GM23338 (cell line): Measurements from ENCODE around the gene PGAM4. TPM values are rescaled to one million over a fixed set of nuclear protein-coding genes. Genes with fewer than 3 reads are reported as not detected.

ENCODE experiments used
- ATAC-seq: fragments of 200-7000 bp; cut with Tn5 transposase; 3 replicates; pipeline ENCODE4 v1.9.1; 2020
- DNase-seq: peaks from one replicate; pipeline ENCODE4 v3.0.0-alpha.2; 2015; ENCODE audit warnings: low spot score
- H2AFZ ChIP-seq: fragments of 200-600 bp; sonication (generic); 2 replicates; pipeline ENCODE4 v1.8.0; 2016; ENCODE audit warnings: antibody characterized with exemption, mild to moderate bottlenecking, moderate library complexity
- H3F3A ChIP-seq: fragments of 200-600 bp; sonication (generic); replicated peaks from 2 replicates; pipeline ENCODE4 v1.8.0; 2017; ENCODE audit warnings: antibody characterized with exemption, mixed run types, low read depth
- H3K27ac ChIP-seq: fragments of 200-600 bp; sonication (generic); 2 replicates; pipeline ENCODE4 v1.6.1; 2016; ENCODE audit warnings: low read depth
- H3K27me3 ChIP-seq: fragments of 200-600 bp; sonication (generic); 2 replicates; pipeline ENCODE4 v1.8.0; 2016; ENCODE audit warnings: mild to moderate bottlenecking, mixed run types, moderate library complexity; ENCODE audit not compliant: insufficient read depth
- H3K36me3 ChIP-seq: fragments of 200-600 bp; sonication (generic); 2 replicates; pipeline ENCODE4 v1.8.0; 2016; ENCODE audit warnings: mild to moderate bottlenecking; ENCODE audit not compliant: insufficient read depth
- H3K4me1 ChIP-seq: fragments of 200-600 bp; sonication (generic); 2 replicates; pipeline ENCODE4 v1.8.0; 2016; ENCODE audit warnings: mild to moderate bottlenecking, moderate library complexity; ENCODE audit not compliant: insufficient read depth
- H3K4me2 ChIP-seq: fragments of 200-600 bp; sonication (generic); 2 replicates; pipeline ENCODE4 v1.7.1; 2017; ENCODE audit warnings: mixed run types
- H3K4me3 ChIP-seq: fragments of 200-600 bp; sonication (generic); 2 replicates; pipeline ENCODE4 v1.6.1; 2016; ENCODE audit warnings: mixed run types
- H3K79me2 ChIP-seq: fragments of 200-600 bp; sonication (generic); replicated peaks from 2 replicates; pipeline ENCODE4 v1.8.0; 2017; ENCODE audit warnings: mild to moderate bottlenecking; ENCODE audit not compliant: insufficient read depth
- H3K9me2 ChIP-seq: fragments of 200-600 bp; sonication (generic); 2 replicates; pipeline ENCODE4 v1.8.0; 2017; ENCODE audit not compliant: insufficient read depth
- H4K20me1 ChIP-seq: fragments of 200-600 bp; sonication (generic); replicated peaks from 2 replicates; pipeline ENCODE4 v1.8.0; 2017; ENCODE audit warnings: mild to moderate bottlenecking; ENCODE audit not compliant: insufficient read depth
- H3K27ac Mint-ChIP-seq: 2 replicates; pipeline ENCODE4 v1.8.0; 2020; ENCODE audit warnings: inconsistent platforms, mild to moderate bottlenecking, moderate library complexity, mixed read lengths
- H3K27me3 Mint-ChIP-seq: 3 replicates; pipeline ENCODE4 v1.8.0; 2022; ENCODE audit warnings: low read depth, mild to moderate bottlenecking, moderate library complexity, mixed read lengths, inconsistent platforms; ENCODE audit not compliant: insufficient read depth, poor library complexity
- H3K36me3 Mint-ChIP-seq: 3 replicates; pipeline ENCODE4 v1.8.0; 2021; ENCODE audit warnings: low read depth, mild to moderate bottlenecking, inconsistent platforms, moderate library complexity, mixed read lengths
- H3K4me1 Mint-ChIP-seq: 3 replicates; pipeline ENCODE4 v1.8.0; 2020; ENCODE audit warnings: mild to moderate bottlenecking, inconsistent platforms, mixed read lengths
- H3K4me3 Mint-ChIP-seq: 3 replicates; pipeline ENCODE4 v1.8.0; 2021; ENCODE audit warnings: moderate library complexity, mild to moderate bottlenecking, inconsistent platforms, mixed read lengths
- H3K9me3 Mint-ChIP-seq: 3 replicates; pipeline ENCODE4 v1.8.0; 2020; ENCODE audit warnings: moderate library complexity, mild to moderate bottlenecking, inconsistent platforms, mixed read lengths
- CREB1 ChIP-seq: fragments of 250-450 bp; sonication (Bioruptor Pico); IDR thresholded peaks from 2 replicates; pipeline ENCODE4 v1.5.0; 2020; ENCODE audit warnings: low read depth, mild to moderate bottlenecking, moderate library complexity
- CTCF ChIP-seq, 2 experiments: fragments of 200-600 bp in 1 of 2; sonication (generic) in 1 of 2; conservative IDR thresholded peaks; 2 replicates each; pipeline versions ENCODE4 v1.5.1 to v1.6.1; 2016 to 2017; ENCODE audit warnings: antibody characterized with exemption in 2 of 2, low read depth in 2 of 2, mild to moderate bottlenecking in 2 of 2, moderate library complexity in 1 of 2
- ETS1 ChIP-seq: IDR thresholded peaks from 2 replicates; pipeline ENCODE4 v1.6.1; 2016; ENCODE audit warnings: antibody characterized with exemption
- EZH2 ChIP-seq: fragments of 200-600 bp; sonication (generic); IDR thresholded peaks from one replicate; pipeline ENCODE4 v1.8.0; 2017; ENCODE audit warnings: antibody characterized with exemption, mild to moderate bottlenecking, low read depth; ENCODE audit not compliant: unreplicated experiment
- EZH2phosphoT487 ChIP-seq: fragments of 200-600 bp; sonication (generic); IDR thresholded peaks from one replicate; pipeline ENCODE4 v1.8.1; 2018; ENCODE audit warnings: antibody characterized with exemption; ENCODE audit not compliant: unreplicated experiment
- JUNB ChIP-seq: IDR thresholded peaks from one replicate; pipeline ENCODE4 v1.6.1; 2016; ENCODE audit warnings: antibody characterized with exemption; ENCODE audit not compliant: unreplicated experiment
- NANOG ChIP-seq: IDR thresholded peaks from 2 replicates; pipeline ENCODE4 v1.6.1; 2016; ENCODE audit warnings: antibody characterized with exemption, borderline replicate concordance
- POLR2AphosphoS5 ChIP-seq: IDR thresholded peaks from 2 replicates; pipeline ENCODE4 v1.6.1; 2016; ENCODE audit warnings: antibody characterized with exemption, low read depth
- REST ChIP-seq: IDR thresholded peaks from one replicate; pipeline ENCODE4 v1.6.1; 2018; ENCODE audit warnings: antibody characterized with exemption; ENCODE audit not compliant: unreplicated experiment
- STAT1 ChIP-seq: IDR thresholded peaks from one replicate; pipeline ENCODE4 v1.6.1; 2016; ENCODE audit warnings: antibody characterized with exemption; ENCODE audit not compliant: unreplicated experiment
- ZNF114 ChIP-seq: fragments of 250-450 bp; sonication (Bioruptor Pico); IDR thresholded peaks from 2 replicates; pipeline ENCODE4 v1.5.0; 2020; ENCODE audit warnings: mild to moderate bottlenecking, moderate library complexity
- ZNF331 ChIP-seq: fragments of 250-450 bp; sonication (Bioruptor Pico); IDR thresholded peaks from 2 replicates; pipeline ENCODE4 v1.5.0; 2020; ENCODE audit warnings: low read depth, mild to moderate bottlenecking, moderate library complexity
- ZNF462 ChIP-seq: fragments of 250-450 bp; sonication (Bioruptor Pico); IDR thresholded peaks from 2 replicates; pipeline ENCODE4 v1.5.0; 2020; ENCODE audit warnings: mild to moderate bottlenecking, moderate library complexity
- polyA plus RNA-seq: library from polyadenylated mRNA; unstranded; fragments of >200 nt; fragmentation: Nextera tagmentation; extraction: Ambion mirVana; gene quantifications from 2 replicates; pipeline ENCODE4 v1.2.1, GENCODE V29; 2016
- total RNA-seq: library from RNA; depleted of rRNA; stranded (reverse); fragments of >200 nt; shearing (Covaris generic); gene quantifications from 2 replicates; pipeline ENCODE4 v1.2.3, GENCODE V29; 2014

Gene PGAM4
- total and polyA plus RNA-seq, 2 experiments from 2014 or later: 0.52 TPM; not detected in 1

- no peak overlapping the region for H3K27ac Mint-ChIP-seq
- Histone ChIP-seq H3K79me2 (no peaks in the 10 kb centered on the region), H3K4me3 (no peak overlapping the region), H3F3A (no peaks in the 10 kb centered on the region), H3K36me3 (no peaks in the 10 kb centered on the region), H3K27ac (no peak overlapping the region), H4K20me1 (no peaks in the 10 kb centered on the region), H2AFZ (no peak overlapping the region), H3K4me2 (no peak overlapping the region), H3K9me2 (no peaks in the 10 kb centered on the region), H3K4me1 (no peaks in the 10 kb centered on the region), H3K27me3 (no peaks in the 10 kb centered on the region)
- H3K4me1 Mint-ChIP-seq: no peaks in the 10 kb centered on the region
- no peaks in the 10 kb centered on the region for H3K27me3 Mint-ChIP-seq
- ATAC-seq: no peak
- no peak overlapping the region for H3K4me3 Mint-ChIP-seq
- DNase-seq: no peak
- TF ChIP-seq STAT1: no peak
- no peak for TF ChIP-seq JUNB
- no peak for TF ChIP-seq ZNF331 (CRISPR knock-in tag)
- TF ChIP-seq ZNF462 (CRISPR knock-in tag): no peak
- TF ChIP-seq POLR2AphosphoS5: no peak
- no peak for TF ChIP-seq ETS1
- no peak for TF ChIP-seq EZH2
- TF ChIP-seq REST: no peak
- TF ChIP-seq CTCF (conservative IDR thresholded peaks at IDR 0.05; ENCODE audit: low read depth in 2 of 2): no peak
- no peak for TF ChIP-seq ZNF114 (CRISPR knock-in tag)
- no peak for TF ChIP-seq NANOG
- no peak for TF ChIP-seq EZH2phosphoT487
- TF ChIP-seq CREB1 (CRISPR knock-in tag): no peak
- no peaks in the 10 kb centered on the region for H3K9me3 Mint-ChIP-seq
- no peaks in the 10 kb centered on the region for H3K36me3 Mint-ChIP-seq
Measured at GRCh38 chrX:77924320-77924859, 45.0 kb downstream of the PGAM4 start.
